Measurements from ENCODE around the gene MED9.

DNA sequence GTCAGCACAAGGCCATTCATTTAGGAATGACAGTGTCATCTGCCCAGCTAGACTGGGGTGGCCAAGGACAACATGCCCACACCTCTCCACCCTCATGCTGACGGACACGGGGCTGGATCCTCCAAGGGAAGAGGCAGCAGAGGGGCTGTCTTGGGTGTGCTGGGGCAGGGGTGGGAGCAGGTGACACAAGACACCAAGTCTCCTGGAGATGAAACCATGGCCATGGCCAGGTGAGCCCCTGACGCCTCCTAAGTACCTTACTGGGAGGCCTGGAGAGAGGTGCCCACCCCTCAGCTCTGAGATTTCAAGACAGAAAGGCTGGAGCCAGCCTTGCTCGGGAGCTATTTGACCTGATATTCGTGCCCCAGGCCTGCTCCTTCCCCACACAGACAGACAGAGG is 28.4 kb downstream of the MED9 start:
- TF ChIP-seq, protein P1, sequence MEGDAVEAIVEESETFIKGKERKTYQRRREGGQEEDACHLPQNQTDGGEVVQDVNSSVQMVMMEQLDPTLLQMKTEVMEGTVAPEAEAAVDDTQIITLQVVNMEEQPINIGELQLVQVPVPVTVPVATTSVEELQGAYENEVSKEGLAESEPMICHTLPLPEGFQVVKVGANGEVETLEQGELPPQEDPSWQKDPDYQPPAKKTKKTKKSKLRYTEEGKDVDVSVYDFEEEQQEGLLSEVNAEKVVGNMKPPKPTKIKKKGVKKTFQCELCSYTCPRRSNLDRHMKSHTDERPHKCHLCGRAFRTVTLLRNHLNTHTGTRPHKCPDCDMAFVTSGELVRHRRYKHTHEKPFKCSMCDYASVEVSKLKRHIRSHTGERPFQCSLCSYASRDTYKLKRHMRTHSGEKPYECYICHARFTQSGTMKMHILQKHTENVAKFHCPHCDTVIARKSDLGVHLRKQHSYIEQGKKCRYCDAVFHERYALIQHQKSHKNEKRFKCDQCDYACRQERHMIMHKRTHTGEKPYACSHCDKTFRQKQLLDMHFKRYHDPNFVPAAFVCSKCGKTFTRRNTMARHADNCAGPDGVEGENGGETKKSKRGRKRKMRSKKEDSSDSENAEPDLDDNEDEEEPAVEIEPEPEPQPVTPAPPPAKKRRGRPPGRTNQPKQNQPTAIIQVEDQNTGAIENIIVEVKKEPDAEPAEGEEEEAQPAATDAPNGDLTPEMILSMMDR (IDR thresholded peaks at IDR 0.05; ENCODE audit: low read length) = no peak
- no peak for TF ChIP-seq EZH2 (IDR thresholded peaks at IDR 0.05; ENCODE audit: borderline replicate concordance, low read length)
